Epidermal melanocyte (primary cell): ENCODE results near the gene ACTL6A.
"Not testable (repeated sequence)": the region's sequence is repeated elsewhere in the genome, so short reads cannot be mapped to it uniquely, and the experiment has no call there.

ENCODE experiments used
- DNase-seq: peaks from one replicate; pipeline ENCODE4 v3.0.0; 2011; ENCODE audit warnings: low spot score; ENCODE audit not compliant: insufficient read length

The ACTL6A gene

GRCh38 chr3:179562591-179563270 is at the start of gene ACTL6A:
Gene ACTL6A (plus strand): TSS chr3:179562926. CDS start chr3:179563093, 167 bp downstream.
- peak; percentile 98 for DNase-seq

- no peak for DNase-seq
Observed at GRCh38 chr3:179513862-179514261, 48.9 kb upstream of the ACTL6A start.

GRCh38 chr3:179516461-179517251 is 46.1 kb upstream of the ACTL6A start:
- not testable (repeated sequence) for DNase-seq

- DNase-seq = no peak
Observed at GRCh38 chr3:179526482-179526881, 36.2 kb upstream of the ACTL6A start.

GRCh38 chr3:179526989-179527391 is 35.7 kb upstream of the ACTL6A start:
- DNase-seq = peak; percentile 58

GRCh38 chr3:179528772-179529171 is 34.0 kb upstream of the ACTL6A start:
- no peak for DNase-seq

GRCh38 chr3:179531576-179531975 is 31.1 kb upstream of the ACTL6A start:
- no peak for DNase-seq

GRCh38 chr3:179533274-179533673 is 29.5 kb upstream of the ACTL6A start:
- DNase-seq = no peak

- no peak for DNase-seq
Observed at GRCh38 chr3:179536256-179536655, 26.5 kb upstream of the ACTL6A start.

GRCh38 chr3:179541094-179541493 is 21.6 kb upstream of the ACTL6A start:
- no peak for DNase-seq

GRCh38 chr3:179541596-179541995 is 21.1 kb upstream of the ACTL6A start:
- DNase-seq = no peak

- DNase-seq = no peak
Observed at GRCh38 chr3:179542375-179542774, 20.4 kb upstream of the ACTL6A start.

GRCh38 chr3:179544981-179545645 is 17.6 kb upstream of the ACTL6A start:
- DNase-seq = peak; percentile 17

- no peak for DNase-seq
Observed at GRCh38 chr3:179546814-179547241, 15.9 kb upstream of the ACTL6A start.

GRCh38 chr3:179551349-179552105 is 11.2 kb upstream of the ACTL6A start:
- no peak for DNase-seq

- peak; percentile 59 for DNase-seq
Observed at GRCh38 chr3:179558742-179559364, 3.9 kb upstream of the ACTL6A start.

- no peak for DNase-seq
Observed at GRCh38 chr3:179560791-179561190, 1.9 kb upstream of the ACTL6A start.

GRCh38 chr3:179563271-179563783 is 601 bp downstream of the ACTL6A start:
- peak; percentile 53 for DNase-seq

GRCh38 chr3:179565496-179565895 is 2.8 kb downstream of the ACTL6A start:
- no peak for DNase-seq

- DNase-seq = no peak
Observed at GRCh38 chr3:179580992-179581391, 18.3 kb downstream of the ACTL6A start.

GRCh38 chr3:179589143-179589542 is 26.4 kb downstream of the ACTL6A start:
- DNase-seq = no peak
